GM23338 (cell line): ENCODE data around the gene COMTD1.
A peak's percentile ranks its signal among the peaks of the same experiment; 100 is the strongest.

Experiments used
- EZH2 ChIP-seq: fragments of 200-600 bp; sonication (generic); IDR thresholded peaks from one replicate; pipeline ENCODE4 v1.8.0; 2017; ENCODE audit warnings: antibody characterized with exemption, mild to moderate bottlenecking, low read depth; ENCODE audit not compliant: unreplicated experiment
- EZH2phosphoT487 ChIP-seq: fragments of 200-600 bp; sonication (generic); IDR thresholded peaks from one replicate; pipeline ENCODE4 v1.8.1; 2018; ENCODE audit warnings: antibody characterized with exemption; ENCODE audit not compliant: unreplicated experiment
- JUNB ChIP-seq: IDR thresholded peaks from one replicate; pipeline ENCODE4 v1.6.1; 2016; ENCODE audit warnings: antibody characterized with exemption; ENCODE audit not compliant: unreplicated experiment
- POLR2AphosphoS5 ChIP-seq: IDR thresholded peaks from 2 replicates; pipeline ENCODE4 v1.6.1; 2016; ENCODE audit warnings: antibody characterized with exemption, low read depth
- TF ChIP-seq, protein P1 (sequence below): IDR thresholded peaks from one replicate; pipeline ENCODE4 v1.6.1; 2018; ENCODE audit warnings: antibody characterized with exemption; ENCODE audit not compliant: unreplicated experiment
- TF ChIP-seq, protein P2 (sequence below), 2 experiments: fragments of 200-600 bp in 1 of 2; sonication (generic) in 1 of 2; conservative IDR thresholded peaks; 2 replicates each; pipeline versions ENCODE4 v1.5.1 to v1.6.1; 2016 to 2017; ENCODE audit warnings: antibody characterized with exemption in 2 of 2, low read depth in 2 of 2, mild to moderate bottlenecking in 2 of 2, moderate library complexity in 1 of 2
- TF ChIP-seq, protein P3 (sequence below): IDR thresholded peaks from 2 replicates; pipeline ENCODE4 v1.6.1; 2016; ENCODE audit warnings: antibody characterized with exemption
- TF ChIP-seq, protein P4 (sequence below): fragments of 250-450 bp; sonication (Bioruptor Pico); IDR thresholded peaks from 2 replicates; pipeline ENCODE4 v1.5.0; 2020; ENCODE audit warnings: mild to moderate bottlenecking, moderate library complexity

DNA sequence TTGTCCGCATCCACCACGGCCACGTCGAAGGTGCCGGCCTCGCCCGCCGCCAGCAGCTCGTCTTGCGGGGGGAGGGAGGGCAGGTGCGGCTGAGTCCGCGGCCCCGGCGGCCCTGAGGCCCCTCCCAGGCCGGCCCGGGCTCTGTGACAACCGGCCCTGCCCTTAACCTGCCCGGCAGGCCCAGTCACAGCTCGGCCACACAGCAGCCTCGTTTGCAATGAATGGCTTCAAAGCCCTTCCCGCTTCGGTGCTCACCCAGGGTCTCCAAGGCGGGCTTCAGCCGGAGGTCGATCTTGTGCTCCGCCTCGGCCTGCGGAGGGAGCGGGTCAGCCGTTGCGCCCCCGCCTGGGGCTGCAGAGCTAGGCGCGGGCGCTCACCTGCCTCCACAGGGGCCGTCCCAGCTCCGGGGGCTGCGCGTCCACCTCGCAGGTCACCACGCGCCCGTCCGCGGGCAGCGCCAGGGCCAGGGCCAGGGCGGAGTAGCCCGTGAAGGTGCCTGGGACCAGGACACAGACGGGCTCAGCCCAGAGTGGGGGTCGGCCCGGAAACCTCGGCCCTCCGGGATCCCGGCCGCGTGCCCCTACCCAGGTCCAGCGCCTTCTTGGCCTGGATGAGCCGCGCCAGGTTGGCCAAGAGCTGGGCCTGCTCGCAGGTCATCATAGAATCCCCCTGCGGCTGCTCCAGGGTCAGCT is 928 bp downstream of the COMTD1 start:
- TF ChIP-seq, protein P1, sequence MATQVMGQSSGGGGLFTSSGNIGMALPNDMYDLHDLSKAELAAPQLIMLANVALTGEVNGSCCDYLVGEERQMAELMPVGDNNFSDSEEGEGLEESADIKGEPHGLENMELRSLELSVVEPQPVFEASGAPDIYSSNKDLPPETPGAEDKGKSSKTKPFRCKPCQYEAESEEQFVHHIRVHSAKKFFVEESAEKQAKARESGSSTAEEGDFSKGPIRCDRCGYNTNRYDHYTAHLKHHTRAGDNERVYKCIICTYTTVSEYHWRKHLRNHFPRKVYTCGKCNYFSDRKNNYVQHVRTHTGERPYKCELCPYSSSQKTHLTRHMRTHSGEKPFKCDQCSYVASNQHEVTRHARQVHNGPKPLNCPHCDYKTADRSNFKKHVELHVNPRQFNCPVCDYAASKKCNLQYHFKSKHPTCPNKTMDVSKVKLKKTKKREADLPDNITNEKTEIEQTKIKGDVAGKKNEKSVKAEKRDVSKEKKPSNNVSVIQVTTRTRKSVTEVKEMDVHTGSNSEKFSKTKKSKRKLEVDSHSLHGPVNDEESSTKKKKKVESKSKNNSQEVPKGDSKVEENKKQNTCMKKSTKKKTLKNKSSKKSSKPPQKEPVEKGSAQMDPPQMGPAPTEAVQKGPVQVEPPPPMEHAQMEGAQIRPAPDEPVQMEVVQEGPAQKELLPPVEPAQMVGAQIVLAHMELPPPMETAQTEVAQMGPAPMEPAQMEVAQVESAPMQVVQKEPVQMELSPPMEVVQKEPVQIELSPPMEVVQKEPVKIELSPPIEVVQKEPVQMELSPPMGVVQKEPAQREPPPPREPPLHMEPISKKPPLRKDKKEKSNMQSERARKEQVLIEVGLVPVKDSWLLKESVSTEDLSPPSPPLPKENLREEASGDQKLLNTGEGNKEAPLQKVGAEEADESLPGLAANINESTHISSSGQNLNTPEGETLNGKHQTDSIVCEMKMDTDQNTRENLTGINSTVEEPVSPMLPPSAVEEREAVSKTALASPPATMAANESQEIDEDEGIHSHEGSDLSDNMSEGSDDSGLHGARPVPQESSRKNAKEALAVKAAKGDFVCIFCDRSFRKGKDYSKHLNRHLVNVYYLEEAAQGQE, result no peak
- TF ChIP-seq EZH2phosphoT487, result no peak
- TF ChIP-seq, protein P2, sequence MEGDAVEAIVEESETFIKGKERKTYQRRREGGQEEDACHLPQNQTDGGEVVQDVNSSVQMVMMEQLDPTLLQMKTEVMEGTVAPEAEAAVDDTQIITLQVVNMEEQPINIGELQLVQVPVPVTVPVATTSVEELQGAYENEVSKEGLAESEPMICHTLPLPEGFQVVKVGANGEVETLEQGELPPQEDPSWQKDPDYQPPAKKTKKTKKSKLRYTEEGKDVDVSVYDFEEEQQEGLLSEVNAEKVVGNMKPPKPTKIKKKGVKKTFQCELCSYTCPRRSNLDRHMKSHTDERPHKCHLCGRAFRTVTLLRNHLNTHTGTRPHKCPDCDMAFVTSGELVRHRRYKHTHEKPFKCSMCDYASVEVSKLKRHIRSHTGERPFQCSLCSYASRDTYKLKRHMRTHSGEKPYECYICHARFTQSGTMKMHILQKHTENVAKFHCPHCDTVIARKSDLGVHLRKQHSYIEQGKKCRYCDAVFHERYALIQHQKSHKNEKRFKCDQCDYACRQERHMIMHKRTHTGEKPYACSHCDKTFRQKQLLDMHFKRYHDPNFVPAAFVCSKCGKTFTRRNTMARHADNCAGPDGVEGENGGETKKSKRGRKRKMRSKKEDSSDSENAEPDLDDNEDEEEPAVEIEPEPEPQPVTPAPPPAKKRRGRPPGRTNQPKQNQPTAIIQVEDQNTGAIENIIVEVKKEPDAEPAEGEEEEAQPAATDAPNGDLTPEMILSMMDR (conservative IDR thresholded peaks at IDR 0.05; ENCODE audit: low read depth in 2 of 2), result peak in 1 of 2 experiments; percentile 52; a peak in 3 of 4 replicates
- TF ChIP-seq JUNB, result no peak
- no peak for TF ChIP-seq POLR2AphosphoS5
- TF ChIP-seq, protein P3, sequence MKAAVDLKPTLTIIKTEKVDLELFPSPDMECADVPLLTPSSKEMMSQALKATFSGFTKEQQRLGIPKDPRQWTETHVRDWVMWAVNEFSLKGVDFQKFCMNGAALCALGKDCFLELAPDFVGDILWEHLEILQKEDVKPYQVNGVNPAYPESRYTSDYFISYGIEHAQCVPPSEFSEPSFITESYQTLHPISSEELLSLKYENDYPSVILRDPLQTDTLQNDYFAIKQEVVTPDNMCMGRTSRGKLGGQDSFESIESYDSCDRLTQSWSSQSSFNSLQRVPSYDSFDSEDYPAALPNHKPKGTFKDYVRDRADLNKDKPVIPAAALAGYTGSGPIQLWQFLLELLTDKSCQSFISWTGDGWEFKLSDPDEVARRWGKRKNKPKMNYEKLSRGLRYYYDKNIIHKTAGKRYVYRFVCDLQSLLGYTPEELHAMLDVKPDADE, result no peak
- TF ChIP-seq EZH2, result no peak
- TF ChIP-seq, protein P4, sequence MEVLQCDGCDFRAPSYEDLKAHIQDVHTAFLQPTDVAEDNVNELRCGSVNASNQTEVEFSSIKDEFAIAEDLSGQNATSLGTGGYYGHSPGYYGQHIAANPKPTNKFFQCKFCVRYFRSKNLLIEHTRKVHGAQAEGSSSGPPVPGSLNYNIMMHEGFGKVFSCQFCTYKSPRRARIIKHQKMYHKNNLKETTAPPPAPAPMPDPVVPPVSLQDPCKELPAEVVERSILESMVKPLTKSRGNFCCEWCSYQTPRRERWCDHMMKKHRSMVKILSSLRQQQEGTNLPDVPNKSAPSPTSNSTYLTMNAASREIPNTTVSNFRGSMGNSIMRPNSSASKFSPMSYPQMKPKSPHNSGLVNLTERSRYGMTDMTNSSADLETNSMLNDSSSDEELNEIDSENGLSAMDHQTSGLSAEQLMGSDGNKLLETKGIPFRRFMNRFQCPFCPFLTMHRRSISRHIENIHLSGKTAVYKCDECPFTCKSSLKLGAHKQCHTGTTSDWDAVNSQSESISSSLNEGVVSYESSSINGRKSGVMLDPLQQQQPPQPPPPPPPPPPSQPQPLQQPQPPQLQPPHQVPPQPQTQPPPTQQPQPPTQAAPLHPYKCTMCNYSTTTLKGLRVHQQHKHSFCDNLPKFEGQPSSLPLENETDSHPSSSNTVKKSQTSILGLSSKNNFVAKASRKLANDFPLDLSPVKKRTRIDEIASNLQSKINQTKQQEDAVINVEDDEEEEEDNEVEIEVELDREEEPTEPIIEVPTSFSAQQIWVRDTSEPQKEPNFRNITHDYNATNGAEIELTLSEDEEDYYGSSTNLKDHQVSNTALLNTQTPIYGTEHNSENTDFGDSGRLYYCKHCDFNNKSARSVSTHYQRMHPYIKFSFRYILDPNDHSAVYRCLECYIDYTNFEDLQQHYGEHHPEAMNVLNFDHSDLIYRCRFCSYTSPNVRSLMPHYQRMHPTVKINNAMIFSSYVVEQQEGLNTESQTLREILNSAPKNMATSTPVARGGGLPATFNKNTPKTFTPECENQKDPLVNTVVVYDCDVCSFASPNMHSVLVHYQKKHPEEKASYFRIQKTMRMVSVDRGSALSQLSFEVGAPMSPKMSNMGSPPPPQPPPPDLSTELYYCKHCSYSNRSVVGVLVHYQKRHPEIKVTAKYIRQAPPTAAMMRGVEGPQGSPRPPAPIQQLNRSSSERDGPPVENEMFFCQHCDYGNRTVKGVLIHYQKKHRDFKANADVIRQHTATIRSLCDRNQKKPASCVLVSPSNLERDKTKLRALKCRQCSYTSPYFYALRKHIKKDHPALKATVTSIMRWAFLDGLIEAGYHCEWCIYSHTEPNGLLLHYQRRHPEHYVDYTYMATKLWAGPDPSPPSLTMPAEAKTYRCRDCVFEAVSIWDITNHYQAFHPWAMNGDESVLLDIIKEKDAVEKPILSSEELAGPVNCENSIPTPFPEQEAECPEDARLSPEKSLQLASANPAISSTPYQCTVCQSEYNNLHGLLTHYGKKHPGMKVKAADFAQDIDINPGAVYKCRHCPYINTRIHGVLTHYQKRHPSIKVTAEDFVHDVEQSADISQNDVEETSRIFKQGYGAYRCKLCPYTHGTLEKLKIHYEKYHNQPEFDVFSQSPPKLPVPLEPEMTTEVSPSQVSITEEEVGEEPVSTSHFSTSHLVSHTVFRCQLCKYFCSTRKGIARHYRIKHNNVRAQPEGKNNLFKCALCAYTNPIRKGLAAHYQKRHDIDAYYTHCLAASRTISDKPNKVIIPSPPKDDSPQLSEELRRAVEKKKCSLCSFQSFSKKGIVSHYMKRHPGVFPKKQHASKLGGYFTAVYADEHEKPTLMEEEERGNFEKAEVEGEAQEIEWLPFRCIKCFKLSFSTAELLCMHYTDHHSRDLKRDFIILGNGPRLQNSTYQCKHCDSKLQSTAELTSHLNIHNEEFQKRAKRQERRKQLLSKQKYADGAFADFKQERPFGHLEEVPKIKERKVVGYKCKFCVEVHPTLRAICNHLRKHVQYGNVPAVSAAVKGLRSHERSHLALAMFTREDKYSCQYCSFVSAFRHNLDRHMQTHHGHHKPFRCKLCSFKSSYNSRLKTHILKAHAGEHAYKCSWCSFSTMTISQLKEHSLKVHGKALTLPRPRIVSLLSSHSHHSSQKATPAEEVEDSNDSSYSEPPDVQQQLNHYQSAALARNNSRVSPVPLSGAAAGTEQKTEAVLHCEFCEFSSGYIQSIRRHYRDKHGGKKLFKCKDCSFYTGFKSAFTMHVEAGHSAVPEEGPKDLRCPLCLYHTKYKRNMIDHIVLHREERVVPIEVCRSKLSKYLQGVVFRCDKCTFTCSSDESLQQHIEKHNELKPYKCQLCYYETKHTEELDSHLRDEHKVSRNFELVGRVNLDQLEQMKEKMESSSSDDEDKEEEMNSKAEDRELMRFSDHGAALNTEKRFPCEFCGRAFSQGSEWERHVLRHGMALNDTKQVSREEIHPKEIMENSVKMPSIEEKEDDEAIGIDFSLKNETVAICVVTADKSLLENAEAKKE (CRISPR knock-in tag), result no peak
